CD8-positive, alpha-beta memory T cell (primary cell): ENCODE results near the gene IP6K1. TPM values are rescaled to one million over a fixed set of nuclear protein-coding genes. Genes with fewer than 3 reads are reported as not detected.

Experiments used
- CTCF ChIA-PET: fragments of 350-600 bp; sonication (Branson Sonifier 250); formaldehyde crosslinking; loops from one replicate; lab custom pipeline; 2021; ENCODE audit warnings: antibody characterized with exemption; lab: Charles Lee
- POLR2A ChIA-PET: fragments of 350-600 bp; sonication (Branson Sonifier 250); formaldehyde crosslinking; loops from one replicate; lab custom pipeline; 2021; ENCODE audit warnings: antibody characterized with exemption; lab: Charles Lee
- DNase-seq, 5 donors: peaks; one replicate each; pipeline versions ENCODE4 v3.0.0 to v3.0.0-alpha.2; 2020 to 2022; ENCODE audit warnings: mixed read lengths in 1 of 5
- H3K27ac ChIP-seq: one replicate; pipeline ENCODE4 v1.7.0; 2013; ENCODE audit warnings: low read depth, mild to moderate bottlenecking, low read length, moderate library complexity
- H3K27me3 ChIP-seq: 2 replicates; pipeline ENCODE4 v1.7.0; 2013; ENCODE audit warnings: low read length, mild to moderate bottlenecking; ENCODE audit not compliant: insufficient read depth, poor library complexity, severe bottlenecking
- H3K36me3 ChIP-seq: 2 replicates; pipeline ENCODE4 v1.7.0; 2013; ENCODE audit warnings: mild to moderate bottlenecking, low read length, moderate library complexity; ENCODE audit not compliant: insufficient read depth
- H3K4me1 ChIP-seq: 2 replicates; pipeline ENCODE4 v1.7.0; 2013; ENCODE audit warnings: mild to moderate bottlenecking, low read length, moderate library complexity; ENCODE audit not compliant: insufficient read depth
- H3K4me3 ChIP-seq: 2 replicates; pipeline ENCODE4 v1.7.0; 2013; ENCODE audit warnings: mild to moderate bottlenecking, low read length
- H3K9me3 ChIP-seq: 2 replicates; pipeline ENCODE4 v1.7.0; 2013; ENCODE audit warnings: mild to moderate bottlenecking, low read length
- H3K27ac Mint-ChIP-seq, 8 donors: one replicate each; pipeline ENCODE4 v1.8.0; 2020 to 2021; ENCODE audit warnings: mixed read lengths in 8 of 8, mild to moderate bottlenecking in 6 of 8, inconsistent platforms in 3 of 8, moderate library complexity in 3 of 8
- H3K27me3 Mint-ChIP-seq, 2 donors: one replicate each; pipeline ENCODE4 v1.8.0; 2020 to 2021; ENCODE audit warnings: mixed read lengths in 2 of 2, mild to moderate bottlenecking in 1 of 2, moderate library complexity in 1 of 2
- H3K36me3 Mint-ChIP-seq, 3 donors: one replicate each; pipeline ENCODE4 v1.8.0; 2020 to 2021; ENCODE audit warnings: mixed read lengths in 3 of 3, inconsistent platforms in 1 of 3, mild to moderate bottlenecking in 1 of 3
- H3K4me1 Mint-ChIP-seq, 3 donors: one replicate each; pipeline ENCODE4 v1.8.0; 2020 to 2021; ENCODE audit warnings: mixed read lengths in 3 of 3, inconsistent platforms in 1 of 3, mild to moderate bottlenecking in 1 of 3
- H3K4me3 Mint-ChIP-seq, 7 donors: one replicate each; pipeline ENCODE4 v1.8.0; 2020 to 2021; ENCODE audit warnings: mixed read lengths in 7 of 7, mild to moderate bottlenecking in 6 of 7, moderate library complexity in 4 of 7, inconsistent platforms in 2 of 7
- H3K9me3 Mint-ChIP-seq, 5 donors: one replicate each; pipeline ENCODE4 v1.8.0; 2020 to 2022; ENCODE audit warnings: mixed read lengths in 5 of 5, mild to moderate bottlenecking in 3 of 5, moderate library complexity in 2 of 5, inconsistent platforms in 1 of 5
- polyA plus RNA-seq: library from polyadenylated mRNA; unstranded; fragments of 300-500 nt; fragmentation: Illumina TruSeq; gene quantifications from one replicate; pipeline ENCODE4 v1.2.3, GENCODE V29; 2021
- total RNA-seq, 2 experiments: library from RNA; stranded (reverse); gene quantifications; one replicate each; pipeline ENCODE4 v1.2.3, GENCODE V29; 2021

The IP6K1 gene
- total and polyA plus RNA-seq, 3 experiments from 2014 or later, result 26.1 to 47.5 (median 37.1) TPM

DNA sequence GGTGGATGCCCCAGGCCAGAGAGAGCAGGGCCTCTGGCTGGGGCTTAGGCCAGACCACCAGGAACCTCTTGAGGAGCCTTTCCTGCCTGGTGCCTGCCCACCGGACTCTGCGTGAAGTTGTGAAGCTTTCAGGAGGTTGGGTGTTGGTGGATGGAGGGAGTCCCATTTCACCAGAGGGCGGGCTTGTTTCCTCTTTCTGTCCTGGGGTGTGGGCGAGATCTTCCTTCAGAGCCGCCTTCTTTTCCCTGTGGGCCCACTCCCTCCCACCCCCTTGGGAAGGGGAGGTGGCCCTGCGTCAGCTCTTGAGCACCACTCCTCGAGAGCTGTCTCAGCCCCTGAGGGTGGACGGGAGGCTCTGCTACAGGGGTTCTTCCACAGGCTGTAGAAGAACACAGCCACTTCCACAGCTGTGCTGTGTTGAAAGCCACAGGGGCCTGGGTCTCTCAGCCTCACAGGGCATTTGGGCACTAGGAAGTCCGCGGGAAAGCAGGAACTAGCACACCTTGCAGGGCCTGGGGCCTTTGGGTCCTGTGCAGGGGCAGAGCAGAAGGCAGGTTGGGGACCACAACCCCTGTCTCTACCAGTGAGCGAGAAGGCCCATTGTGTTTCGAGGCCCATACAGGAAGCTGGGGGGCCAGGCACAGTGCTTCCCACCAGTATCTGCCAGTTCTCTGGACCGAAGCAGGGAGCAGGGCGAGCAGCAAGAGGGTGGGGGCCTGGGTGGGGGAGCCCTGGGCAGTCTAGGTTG, 69.0 kb downstream of the IP6K1 start:
- Histone ChIP-seq H3K27me3 (no peaks in the 10 kb centered on the region), H3K27ac (no peak overlapping the region), H3K4me3 (no peak overlapping the region), H3K4me1 (peaks cover 2% of the 10 kb centered on the region), H3K9me3 (no peaks in the 10 kb centered on the region), H3K36me3 (no peaks in the 10 kb centered on the region)
- Mint-ChIP-seq H3K27ac (no peak overlapping the region), H3K9me3 (no peaks in the 10 kb centered on the region), H3K4me3 (peak overlapping the region in 6 of 7 donors; percentile 28 to 52 (median 36)), H3K27me3 (no peaks in the 10 kb centered on the region), H3K36me3 (peaks cover 0 to 25% (median 0%) of the 10 kb centered on the region in 3 donors), H3K4me1 (peaks cover 23 to 46% (median 25%) of the 10 kb centered on the region in 3 donors)
- no peak for DNase-seq
- ChIA-PET POLR2A (interaction anchor here (0.8 kb wide), 1 partner anchor 86 kb away, joined by 3 read pairs; the partner anchor contains the start of gene INKA1), CTCF (interaction anchor here (1.0 to 1.8 kb wide), 3 partner anchors 9 to 14 kb away, joined by 3 to 5 read pairs (median 4); no protein-coding TSS in a partner anchor)

DNA sequence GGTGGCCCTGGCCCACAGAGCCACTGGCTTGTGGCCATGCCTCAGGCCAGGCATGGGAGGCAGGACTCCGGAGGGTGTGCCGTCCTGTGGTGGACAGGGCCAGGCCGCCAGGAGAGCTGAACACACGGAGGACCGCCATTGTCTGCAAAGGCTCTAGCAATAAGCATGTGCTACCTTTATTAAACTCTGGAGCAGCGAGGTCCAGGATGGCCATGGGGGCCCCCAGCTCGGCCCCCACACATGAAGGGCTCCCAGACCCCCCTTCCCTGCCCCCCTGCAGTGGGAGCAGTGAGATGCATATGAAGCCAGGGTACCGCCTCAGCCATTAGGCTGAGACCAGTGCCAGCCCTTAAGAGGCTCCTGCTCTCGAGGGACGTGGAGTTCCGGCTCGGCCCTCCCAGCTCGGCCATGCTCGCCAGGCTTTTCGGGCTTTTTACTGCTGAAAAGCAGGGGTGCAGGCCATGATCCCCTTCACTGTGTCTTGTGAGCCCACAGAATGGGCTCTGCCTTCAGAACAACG, 69.6 kb downstream of the IP6K1 start:
- no peaks in the 10 kb centered on the region for H3K9me3 Mint-ChIP-seq
- H3K4me3 ChIP-seq, result no peak overlapping the region
- peaks cover 23 to 48% (median 26%) of the 10 kb centered on the region in 3 donors for H3K4me1 Mint-ChIP-seq
- no peak overlapping the region for H3K4me3 Mint-ChIP-seq
- H3K36me3 ChIP-seq, result no peaks in the 10 kb centered on the region
- no peaks in the 10 kb centered on the region for H3K27me3 Mint-ChIP-seq
- no peak for DNase-seq
- H3K27ac ChIP-seq, result no peak overlapping the region
- ChIA-PET CTCF (interaction anchor here (1.3 kb wide), 1 partner anchor 13 kb away, joined by 4 read pairs; no protein-coding TSS in a partner anchor), POLR2A (no interaction called here)
- H3K4me1 ChIP-seq, result no peaks in the 10 kb centered on the region
- H3K36me3 Mint-ChIP-seq, result peaks cover 0 to 20% (median under 1%) of the 10 kb centered on the region in 3 donors
- no peaks in the 10 kb centered on the region for H3K27me3 ChIP-seq
- H3K9me3 ChIP-seq, result no peaks in the 10 kb centered on the region
- no peak overlapping the region for H3K27ac Mint-ChIP-seq

DNA sequence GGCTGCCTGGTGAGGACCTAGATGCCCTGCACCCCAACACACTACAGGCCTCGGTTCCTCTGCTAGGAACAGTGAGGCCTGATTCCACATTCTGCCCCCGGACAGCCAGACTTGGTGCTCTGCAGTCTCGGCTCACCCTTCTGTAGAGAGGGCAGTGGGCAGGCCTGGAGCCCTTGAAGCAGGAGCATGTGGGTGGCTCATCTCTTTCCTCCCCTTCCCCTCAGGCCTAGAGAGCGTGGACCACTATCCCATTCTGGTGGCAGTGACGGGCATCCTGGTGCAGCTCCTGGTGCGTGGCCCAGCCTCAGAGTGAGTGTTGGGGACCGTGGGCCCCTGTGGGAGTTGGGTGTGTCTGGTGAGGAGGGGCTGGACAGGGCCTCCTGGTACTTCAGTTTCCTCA, 70.2 kb downstream of the IP6K1 start:
- ChIA-PET POLR2A (no interaction called here), CTCF (no interaction called here)
- H3K36me3 ChIP-seq, result no peaks in the 10 kb centered on the region
- H3K27me3 ChIP-seq, result no peaks in the 10 kb centered on the region
- Mint-ChIP-seq H3K27me3 (no peaks in the 10 kb centered on the region), H3K9me3 (no peaks in the 10 kb centered on the region), H3K27ac (no peak overlapping the region), H3K4me3 (peak overlapping the region in 1 of 7 donors; percentile 79), H3K36me3 (peaks cover 0 to 17% (median 2%) of the 10 kb centered on the region in 3 donors), H3K4me1 (peaks cover 23 to 52% (median 30%) of the 10 kb centered on the region in 3 donors)
- no peaks in the 10 kb centered on the region for H3K4me1 ChIP-seq
- no peak for DNase-seq
- H3K9me3 ChIP-seq, result no peaks in the 10 kb centered on the region
- H3K4me3 ChIP-seq, result no peak overlapping the region
- no peak overlapping the region for H3K27ac ChIP-seq

- CTCF ChIA-PET, result interaction anchor here (1.2 kb wide), 1 partner anchor 303 kb away, joined by 4 read pairs; the partner anchor contains the start of genes RHOA and TCTA
- no peak overlapping the region for H3K4me3 ChIP-seq
- H3K27me3 ChIP-seq, result no peaks in the 10 kb centered on the region
- no peaks in the 10 kb centered on the region for H3K36me3 ChIP-seq
- H3K4me3 Mint-ChIP-seq, result no peak overlapping the region
- no peaks in the 10 kb centered on the region for H3K27me3 Mint-ChIP-seq
- no peak overlapping the region for H3K27ac ChIP-seq
- H3K4me1 Mint-ChIP-seq, result peaks cover 19 to 48% (median 30%) of the 10 kb centered on the region in 3 donors
- H3K36me3 Mint-ChIP-seq, result peaks cover 0 to 14% (median 2%) of the 10 kb centered on the region in 3 donors
- H3K27ac Mint-ChIP-seq, result no peak overlapping the region
- no peaks in the 10 kb centered on the region for H3K9me3 Mint-ChIP-seq
- DNase-seq, result no peak
- no peaks in the 10 kb centered on the region for H3K9me3 ChIP-seq
- POLR2A ChIA-PET, result no interaction called here
- no peaks in the 10 kb centered on the region for H3K4me1 ChIP-seq
Observed at GRCh38 chr3:49715611-49716121, 70.7 kb downstream of the IP6K1 start.

DNA sequence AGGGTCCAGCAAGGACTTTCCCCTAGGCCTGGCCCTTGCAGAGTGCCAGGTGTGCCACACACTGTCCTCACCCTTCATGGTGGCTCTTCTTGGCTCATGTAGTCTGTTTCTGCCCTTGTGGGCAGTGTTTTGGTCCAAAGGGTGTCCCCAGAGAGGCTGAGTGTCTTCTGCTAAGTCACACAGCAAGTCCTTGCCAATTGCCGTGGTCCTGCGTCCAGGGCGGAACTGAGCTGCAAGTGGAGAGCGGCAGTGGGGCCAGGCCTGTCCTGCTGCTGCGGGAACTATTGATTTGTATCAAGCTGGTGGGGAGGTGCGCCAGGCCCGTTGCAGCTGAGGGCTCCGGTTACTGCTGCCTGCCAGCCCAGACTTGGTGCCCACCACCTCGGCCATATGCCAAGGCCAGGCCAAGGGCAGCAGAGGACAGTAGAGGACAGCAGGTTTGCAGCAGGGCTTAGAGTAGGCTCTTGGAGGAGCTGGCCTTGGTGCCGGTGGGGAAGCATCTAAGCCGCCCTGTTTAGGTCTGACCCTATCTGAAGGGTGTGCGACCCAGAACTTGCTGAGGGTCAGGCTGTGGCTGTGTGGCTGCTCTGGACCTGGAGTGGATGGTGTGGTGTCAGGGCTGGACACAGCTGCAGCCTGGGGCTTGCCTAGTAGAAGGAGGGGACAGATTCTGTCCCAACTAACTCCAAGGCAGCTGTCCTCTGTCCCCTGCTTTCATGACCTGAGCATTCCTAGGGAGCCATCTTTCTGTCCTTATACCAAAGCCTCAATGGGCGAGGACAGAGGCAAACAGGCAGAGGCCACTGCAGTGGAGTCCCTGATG, 71.4 kb downstream of the IP6K1 start:
- Mint-ChIP-seq H3K27me3 (no peaks in the 10 kb centered on the region), H3K4me3 (no peak overlapping the region), H3K36me3 (peaks cover 0 to 11% (median 2%) of the 10 kb centered on the region in 3 donors), H3K4me1 (peaks cover 15 to 41% (median 27%) of the 10 kb centered on the region in 3 donors), H3K9me3 (no peaks in the 10 kb centered on the region), H3K27ac (peak overlapping the region in 1 of 8 donors; percentile 17)
- Histone ChIP-seq H3K36me3 (no peaks in the 10 kb centered on the region), H3K4me3 (no peak overlapping the region), H3K9me3 (no peaks in the 10 kb centered on the region), H3K27ac (no peak overlapping the region), H3K4me1 (no peaks in the 10 kb centered on the region), H3K27me3 (no peaks in the 10 kb centered on the region)
- CTCF ChIA-PET, result interaction anchor here (1.2 kb wide), 1 partner anchor 303 kb away, joined by 4 read pairs; the partner anchor contains the start of genes RHOA and TCTA
- no peak for DNase-seq
- POLR2A ChIA-PET, result no interaction called here

GRCh38 chr3:49713336-49714105, 72.8 kb downstream of the IP6K1 start:
- peaks cover 1 to 28% (median 17%) of the 10 kb centered on the region in 3 donors for H3K4me1 Mint-ChIP-seq

More at GRCh38 chr3:49713336-49714105, 72.8 kb downstream of the IP6K1 start:
- Histone ChIP-seq H3K4me3 (no peak overlapping the region), H3K27me3 (no peaks in the 10 kb centered on the region), H3K36me3 (no peaks in the 10 kb centered on the region), H3K9me3 (no peaks in the 10 kb centered on the region), H3K27ac (no peak overlapping the region), H3K4me1 (no peaks in the 10 kb centered on the region)
- ChIA-PET CTCF (interaction anchor here (1.0 to 1.8 kb wide), 3 partner anchors 10 to 41 kb away, joined by 3 to 8 read pairs (median 3); no protein-coding TSS in a partner anchor), POLR2A (no interaction called here)
- no peaks in the 10 kb centered on the region for H3K9me3 Mint-ChIP-seq
- no peak overlapping the region for H3K27ac Mint-ChIP-seq
- no peak overlapping the region for H3K4me3 Mint-ChIP-seq
- no peaks in the 10 kb centered on the region for H3K27me3 Mint-ChIP-seq
- DNase-seq, result peak in 1 of 5 donors; percentile 41
- H3K36me3 Mint-ChIP-seq, result peaks cover 0 to 8% (median 2%) of the 10 kb centered on the region in 3 donors
